LNCAP (cell line): ENCODE data around the gene MRAS.

Experiments used
- TF ChIP-seq, protein P1 (sequence below): fragments of 450-650 bp; IDR thresholded peaks from 2 replicates; pipeline ENCODE4 v1.5.1; 2017; ENCODE audit warnings: mild to moderate bottlenecking

MRAS gene

DNA sequence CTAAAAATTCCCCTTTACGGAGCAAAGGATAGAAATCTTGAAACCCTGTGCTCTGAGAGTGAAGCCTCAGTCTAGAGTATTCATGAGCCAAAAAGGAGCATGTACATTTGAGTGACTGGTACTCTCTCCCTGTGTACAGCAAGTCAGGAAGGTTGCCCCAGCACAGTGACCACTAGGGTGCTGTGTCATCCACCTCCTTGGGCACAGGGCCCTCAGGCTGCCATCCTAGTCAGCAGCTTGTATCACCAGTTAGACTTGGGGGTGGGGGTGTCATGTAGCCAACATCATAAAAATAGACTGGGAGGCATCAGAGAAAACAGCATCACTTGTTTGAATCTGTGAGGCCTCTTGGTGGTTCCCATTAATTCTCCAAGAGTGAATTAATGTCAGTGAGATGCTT, 30.7 kb upstream of the MRAS start:
- TF ChIP-seq, protein P1, sequence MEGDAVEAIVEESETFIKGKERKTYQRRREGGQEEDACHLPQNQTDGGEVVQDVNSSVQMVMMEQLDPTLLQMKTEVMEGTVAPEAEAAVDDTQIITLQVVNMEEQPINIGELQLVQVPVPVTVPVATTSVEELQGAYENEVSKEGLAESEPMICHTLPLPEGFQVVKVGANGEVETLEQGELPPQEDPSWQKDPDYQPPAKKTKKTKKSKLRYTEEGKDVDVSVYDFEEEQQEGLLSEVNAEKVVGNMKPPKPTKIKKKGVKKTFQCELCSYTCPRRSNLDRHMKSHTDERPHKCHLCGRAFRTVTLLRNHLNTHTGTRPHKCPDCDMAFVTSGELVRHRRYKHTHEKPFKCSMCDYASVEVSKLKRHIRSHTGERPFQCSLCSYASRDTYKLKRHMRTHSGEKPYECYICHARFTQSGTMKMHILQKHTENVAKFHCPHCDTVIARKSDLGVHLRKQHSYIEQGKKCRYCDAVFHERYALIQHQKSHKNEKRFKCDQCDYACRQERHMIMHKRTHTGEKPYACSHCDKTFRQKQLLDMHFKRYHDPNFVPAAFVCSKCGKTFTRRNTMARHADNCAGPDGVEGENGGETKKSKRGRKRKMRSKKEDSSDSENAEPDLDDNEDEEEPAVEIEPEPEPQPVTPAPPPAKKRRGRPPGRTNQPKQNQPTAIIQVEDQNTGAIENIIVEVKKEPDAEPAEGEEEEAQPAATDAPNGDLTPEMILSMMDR = no peak

- TF ChIP-seq, protein P1 = no peak
Observed at GRCh38 chr3:138323971-138324370, 24.4 kb upstream of the MRAS start.

GRCh38 chr3:138325990-138326389, 22.4 kb upstream of the MRAS start:
- TF ChIP-seq, protein P1 = no peak

DNA sequence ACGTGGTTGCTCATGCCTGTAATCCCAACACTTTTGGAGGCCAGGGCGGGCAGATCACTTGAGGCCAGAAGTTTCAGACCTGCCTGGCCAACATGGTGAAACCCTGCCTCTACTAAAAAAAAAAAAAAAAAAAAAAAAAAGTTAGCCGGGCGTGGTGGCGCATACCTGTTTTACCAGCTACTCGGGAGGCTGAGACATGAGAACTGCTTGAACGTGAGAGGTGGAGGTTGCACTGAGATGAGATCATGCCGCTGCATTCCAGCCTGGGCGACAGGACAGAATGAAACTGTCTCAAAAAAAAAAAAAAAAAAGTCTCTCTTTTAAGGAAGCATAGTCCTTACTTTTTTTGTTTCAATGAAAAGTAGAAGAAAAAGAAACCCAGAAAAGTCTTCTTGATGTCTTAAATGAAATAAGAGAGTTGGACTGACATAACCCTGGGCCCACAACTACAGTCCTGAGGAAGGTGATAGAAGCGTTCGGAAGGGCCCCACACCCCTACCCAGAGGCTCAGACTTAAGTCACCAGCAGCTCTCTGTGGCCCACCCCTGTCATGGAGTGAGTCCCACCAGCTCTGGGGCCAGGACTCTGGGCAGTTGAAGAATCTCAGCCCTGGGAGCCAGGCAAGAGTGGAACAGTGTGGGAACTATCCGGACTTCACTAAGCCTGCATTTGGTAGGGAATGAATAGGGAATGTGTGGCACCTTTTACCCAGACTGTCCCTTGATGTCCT, 21.3 kb upstream of the MRAS start:
- TF ChIP-seq, protein P1 = no peak

DNA sequence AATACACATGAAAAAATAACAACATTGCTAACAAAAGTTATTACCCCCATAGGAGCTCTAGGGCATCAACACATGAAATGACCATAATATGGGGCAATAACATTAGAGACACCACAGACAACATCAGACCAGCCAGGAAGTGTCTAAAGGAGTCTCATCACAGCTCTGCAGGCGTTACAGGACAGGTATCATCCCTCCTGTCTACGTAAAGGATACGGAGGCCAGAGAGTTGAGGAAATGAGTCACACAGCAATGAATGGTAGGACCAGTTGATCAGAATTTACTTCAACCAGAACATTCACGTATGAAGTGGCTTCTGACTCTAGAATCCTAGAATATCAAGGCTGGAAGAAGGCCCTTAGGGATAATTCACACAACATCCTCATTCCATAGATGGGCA, 20.5 kb upstream of the MRAS start:
- TF ChIP-seq, protein P1 = no peak

DNA sequence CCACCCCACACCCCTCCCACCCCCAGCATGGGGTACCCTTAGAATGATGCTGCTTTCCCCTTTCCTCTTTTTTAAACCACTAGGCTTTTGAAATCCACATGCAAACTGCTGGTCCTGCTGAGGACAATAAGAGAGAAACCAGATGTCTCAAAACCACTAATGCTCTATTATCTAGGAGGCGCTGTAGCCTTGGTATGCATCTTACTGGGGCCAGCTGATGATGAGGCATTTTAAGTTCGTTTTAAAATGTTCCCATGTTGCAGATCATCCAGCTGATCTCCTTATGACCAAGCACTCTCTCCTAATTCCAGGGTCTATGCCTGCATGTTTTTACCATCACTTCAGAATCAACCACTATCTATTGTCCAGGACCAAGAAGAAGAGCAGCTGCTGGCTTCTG, 20.0 kb upstream of the MRAS start:
- TF ChIP-seq, protein P1 = peak; percentile 9; the same call in 1 of the 2 replicates

GRCh38 chr3:138329127-138329983, 19.0 kb upstream of the MRAS start, which contains the start of gene NME9:
TSS of gene NME9 (minus strand) at chr3:138329851. CDS start at chr3:138329335, 516 bp downstream.
- TF ChIP-seq, protein P1 = peak; percentile 68
